ENCODE measurements around the gene PKM. TPM values are rescaled to one million over a fixed set of nuclear protein-coding genes. Genes with fewer than 3 reads are reported as not detected.

Gene PKM
- total RNA-seq, 6 donors from 2014 or later, result 278 to 569 (median 393) TPM

- ATAC-seq (ENCODE audit: low FRiP score in 2 of 2) (no peak), DNase-seq (no peak)
- no peak overlapping the region for H3K4me3 ChIP-seq
- peaks cover 0 to 2% (median under 1%) of the 10 kb centered on the region in 4 donors for H3K4me1 ChIP-seq
- peaks cover 3 to 76% (median 32%) of the 10 kb centered on the region in 4 donors for H3K36me3 ChIP-seq
- TF ChIP-seq CTCF (IDR thresholded peaks at IDR 0.05) (no peak), EP300 (IDR thresholded peaks at IDR 0.05) (no peak), POLR2A (IDR thresholded peaks at IDR 0.05) (no peak), POLR2AphosphoS5 (IDR thresholded peaks at IDR 0.05) (no peak)
- H3K9me3 ChIP-seq, result no peaks in the 10 kb centered on the region
- H3K27me3 ChIP-seq, result no peaks in the 10 kb centered on the region
- 53 to 59% methylated on average over 2 of the region's 2 CpGs for WGBS, 2 donors
- H3K27ac ChIP-seq, result no peak overlapping the region
These were observed 11.9 kb upstream of the PKM start for GRCh38 chr15:72242775-72243370.

- ATAC-seq (ENCODE audit: low FRiP score in 2 of 2), result no peak
- Histone ChIP-seq H3K4me3 (no peak overlapping the region), H3K27me3 (no peaks in the 10 kb centered on the region), H3K27ac (no peak overlapping the region), H3K36me3 (peaks cover 3 to 54% (median 25%) of the 10 kb centered on the region in 4 donors), H3K4me1 (peaks cover 0 to 14% (median 8%) of the 10 kb centered on the region in 4 donors), H3K9me3 (no peaks in the 10 kb centered on the region)
- no peak for TF ChIP-seq CTCF (IDR thresholded peaks at IDR 0.05)
- no peak for TF ChIP-seq POLR2AphosphoS5 (IDR thresholded peaks at IDR 0.05)
- no peak for TF ChIP-seq EP300 (IDR thresholded peaks at IDR 0.05)
- TF ChIP-seq POLR2A (IDR thresholded peaks at IDR 0.05), result no peak
- no peak for DNase-seq
These were observed 8.7 kb upstream of the PKM start for GRCh38 chr15:72239652-72240051.

GRCh38 chr15:72238586-72238985, 7.6 kb upstream of the PKM start:
- ATAC-seq (ENCODE audit: low FRiP score in 2 of 2) (no peak), DNase-seq (no peak)
- Histone ChIP-seq H3K4me3 (no peak overlapping the region), H3K27me3 (no peaks in the 10 kb centered on the region), H3K27ac (no peak overlapping the region), H3K4me1 (peaks cover 0 to 14% (median 8%) of the 10 kb centered on the region in 4 donors), H3K36me3 (peaks cover 3 to 44% (median 22%) of the 10 kb centered on the region in 4 donors), H3K9me3 (no peaks in the 10 kb centered on the region)
- TF ChIP-seq CTCF (IDR thresholded peaks at IDR 0.05) (no peak), POLR2AphosphoS5 (IDR thresholded peaks at IDR 0.05) (no peak), EP300 (IDR thresholded peaks at IDR 0.05) (no peak), POLR2A (IDR thresholded peaks at IDR 0.05) (no peak)
- 94 to 98% methylated on average over 3 of the region's 3 CpGs for WGBS, 2 donors

GRCh38 chr15:72237853-72238224, 6.8 kb upstream of the PKM start:
- peak in 1 of 2 donors; percentile 25 for ATAC-seq (ENCODE audit: low FRiP score in 2 of 2)
- H3K27me3 ChIP-seq, result no peaks in the 10 kb centered on the region
- DNase-seq, result no peak
- H3K4me3 ChIP-seq, result no peak overlapping the region
- TF ChIP-seq CTCF (IDR thresholded peaks at IDR 0.05) (no peak), POLR2AphosphoS5 (IDR thresholded peaks at IDR 0.05) (no peak), EP300 (IDR thresholded peaks at IDR 0.05) (no peak), POLR2A (IDR thresholded peaks at IDR 0.05) (no peak)
- peaks cover 3 to 38% (median 20%) of the 10 kb centered on the region in 4 donors for H3K36me3 ChIP-seq
- peaks cover 1 to 15% (median 8%) of the 10 kb centered on the region in 4 donors for H3K4me1 ChIP-seq
- 94 to 100% methylated on average over 1 of the region's 1 CpG for WGBS, 2 donors
- H3K9me3 ChIP-seq, result no peaks in the 10 kb centered on the region
- H3K27ac ChIP-seq, result peak overlapping the region; percentile 17 to 83 (median 45)

All from upper lobe of left lung (tissue), 6 donors.